ENCODE results near the gene GHRL. TPM values are rescaled to one million over a fixed set of nuclear protein-coding genes. Genes with fewer than 3 reads are reported as not detected.

The GHRL gene
- total RNA-seq, 2 donors from 2014 or later, result 0.54 to 3.0 TPM

- no peak overlapping the region for H3K4me3 ChIP-seq
- H3K4me1 ChIP-seq (ENCODE audit: control insufficient read depth in 1 of 2, low read depth in 2 of 2), result no peaks in the 10 kb centered on the region
- TF ChIP-seq CTCF (IDR thresholded peaks at IDR 0.05), result no peak
- no peak overlapping the region for H3K27ac ChIP-seq
- H3K36me3 ChIP-seq, result no peaks in the 10 kb centered on the region
- DNase-seq (ENCODE audit: low spot score) (no peak), ATAC-seq (ENCODE audit: insufficient number of reproducible peaks, low FRiP score, low read depth) (no peak)
- H3K27me3 ChIP-seq (replicated peaks; ENCODE audit: insufficient read depth), result no peaks in the 10 kb centered on the region
- no peaks in the 10 kb centered on the region for H3K9me3 ChIP-seq
Measured at GRCh38 chr3:10338591-10339353, 46.0 kb upstream of the GHRL start.

- Histone ChIP-seq H3K4me3 (no peak overlapping the region), H3K27ac (no peak overlapping the region)
- TF ChIP-seq CTCF (IDR thresholded peaks at IDR 0.05), result no peak
Measured at GRCh38 chr3:10338164-10338470, 45.4 kb upstream of the GHRL start.

DNA sequence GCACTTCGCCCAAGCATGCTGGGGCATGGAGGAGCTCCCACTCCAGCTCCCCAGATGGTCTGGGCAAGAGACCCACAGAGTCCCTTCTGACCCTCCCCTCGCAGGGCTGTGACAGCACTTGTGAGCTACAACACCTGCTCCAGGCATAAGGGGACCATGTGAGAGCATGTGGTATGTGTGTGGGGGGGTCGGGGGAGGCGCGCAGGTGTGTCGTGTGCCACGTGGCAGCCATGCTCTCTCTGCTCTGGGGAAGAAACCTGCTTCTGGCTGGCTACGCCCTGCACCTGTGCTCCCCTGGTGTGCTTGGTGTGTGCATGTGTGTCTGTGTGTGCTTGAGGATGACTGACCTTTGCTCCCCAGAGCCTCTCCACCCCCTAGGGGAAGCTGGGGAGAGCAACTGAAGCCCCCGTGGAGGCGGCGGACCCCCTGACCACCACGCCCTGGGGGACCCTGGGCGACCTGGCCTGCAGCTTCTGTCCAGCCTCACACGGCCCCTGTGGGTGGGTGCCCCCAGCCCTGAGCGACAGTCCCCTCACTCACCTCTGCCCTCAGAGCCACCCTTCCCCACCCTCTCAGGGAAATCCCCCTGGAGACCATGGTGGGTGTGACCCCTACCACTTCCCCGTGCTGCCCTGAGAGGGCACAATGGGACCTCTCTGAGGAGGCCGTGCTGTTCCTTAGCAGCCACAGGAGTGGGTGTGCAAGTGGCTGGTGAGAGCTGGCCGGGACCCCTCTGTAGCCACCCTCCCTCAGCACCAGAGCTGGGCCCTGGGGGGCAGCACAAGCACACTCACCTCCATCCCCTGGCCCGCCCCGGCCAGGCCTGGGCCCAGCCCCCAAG lies 44.8 kb upstream of the GHRL start:
- no peak for TF ChIP-seq CTCF (IDR thresholded peaks at IDR 0.05)
- Histone ChIP-seq H3K36me3 (no peaks in the 10 kb centered on the region), H3K27me3 (replicated peaks; ENCODE audit: insufficient read depth) (no peaks in the 10 kb centered on the region), H3K9me3 (no peaks in the 10 kb centered on the region), H3K4me3 (no peak overlapping the region), H3K27ac (no peak overlapping the region), H3K4me1 (ENCODE audit: control insufficient read depth in 1 of 2, low read depth in 2 of 2) (no peaks in the 10 kb centered on the region)
- ATAC-seq (ENCODE audit: insufficient number of reproducible peaks, low FRiP score, low read depth), result no peak
- DNase-seq (ENCODE audit: low spot score), result no peak

More at GRCh38 chr3:10338164-10338470, 45.4 kb upstream of the GHRL start:
- Histone ChIP-seq H3K9me3 (no peaks in the 10 kb centered on the region), H3K27me3 (replicated peaks; ENCODE audit: insufficient read depth) (no peaks in the 10 kb centered on the region), H3K4me1 (ENCODE audit: control insufficient read depth in 1 of 2, low read depth in 2 of 2) (no peaks in the 10 kb centered on the region), H3K36me3 (no peaks in the 10 kb centered on the region)
- DNase-seq (ENCODE audit: low spot score) (no peak), ATAC-seq (ENCODE audit: insufficient number of reproducible peaks, low FRiP score, low read depth) (no peak)

- ATAC-seq (ENCODE audit: insufficient number of reproducible peaks, low FRiP score, low read depth) (no peak), DNase-seq (ENCODE audit: low spot score) (no peak)
- no peaks in the 10 kb centered on the region for H3K36me3 ChIP-seq
- no peaks in the 10 kb centered on the region for H3K9me3 ChIP-seq
- no peaks in the 10 kb centered on the region for H3K27me3 ChIP-seq (replicated peaks; ENCODE audit: insufficient read depth)
- H3K4me1 ChIP-seq (ENCODE audit: control insufficient read depth in 1 of 2, low read depth in 2 of 2), result no peaks in the 10 kb centered on the region
- TF ChIP-seq CTCF (IDR thresholded peaks at IDR 0.05), result no peak
- H3K27ac ChIP-seq, result no peak overlapping the region
- no peak overlapping the region for H3K4me3 ChIP-seq
Measured at GRCh38 chr3:10336761-10337160, 44.0 kb upstream of the GHRL start.

GRCh38 chr3:10335871-10336622 lies 43.3 kb upstream of the GHRL start:
- ATAC-seq (ENCODE audit: insufficient number of reproducible peaks, low FRiP score, low read depth) (no peak), DNase-seq (ENCODE audit: low spot score) (no peak)
- Histone ChIP-seq H3K36me3 (no peaks in the 10 kb centered on the region), H3K27ac (no peak overlapping the region), H3K4me1 (ENCODE audit: control insufficient read depth in 1 of 2, low read depth in 2 of 2) (no peaks in the 10 kb centered on the region), H3K4me3 (no peak overlapping the region), H3K27me3 (replicated peaks; ENCODE audit: insufficient read depth) (no peaks in the 10 kb centered on the region), H3K9me3 (no peaks in the 10 kb centered on the region)
- no peak for TF ChIP-seq CTCF (IDR thresholded peaks at IDR 0.05)
